Sigmoid colon (tissue), 7 donors: ENCODE measurements around the gene CEP164. TPM values are rescaled to one million over a fixed set of nuclear protein-coding genes. Genes with fewer than 3 reads are reported as not detected.

Experiments used
- DNase-seq: peaks from one replicate; pipeline ENCODE4 v3.0.0-alpha.2; 2019
- H3K27ac ChIP-seq, 4 donors: fragments of 200-600 bp; sonication (generic); one replicate each; pipeline ENCODE4 v1.5.1; 2016 to 2019; ENCODE audit warnings: mild to moderate bottlenecking in 1 of 4
- H3K27me3 ChIP-seq, 3 donors: fragments of 200-600 bp; sonication (generic); one replicate each; pipeline ENCODE4 v1.5.1; 2019; ENCODE audit warnings: mild to moderate bottlenecking in 1 of 3
- H3K36me3 ChIP-seq, 4 donors: fragments of 200-600 bp; sonication (generic); one replicate each; pipeline ENCODE4 v1.5.1; 2016 to 2019
- H3K4me1 ChIP-seq, 4 donors: fragments of 200-600 bp; sonication (generic); one replicate each; pipeline ENCODE4 v1.5.1; 2017 to 2019
- H3K4me3 ChIP-seq, 4 donors: fragments of 200-600 bp; sonication (generic); one replicate each; pipeline ENCODE4 v1.5.1; 2017 to 2019; ENCODE audit warnings: mild to moderate bottlenecking in 2 of 4, moderate library complexity in 1 of 4
- H3K9me3 ChIP-seq, 4 donors: fragments of 200-600 bp in 3 of 4; sonication (generic) in 3 of 4; one replicate each; pipeline versions ENCODE4 v1.5.1 to v1.6.1; 2013 to 2019
- EP300 ChIP-seq, 4 donors: sonication (generic); formaldehyde crosslinking; IDR thresholded peaks; one replicate each; pipeline ENCODE4 v1.6.1; 2017; ENCODE audit warnings: antibody characterized with exemption in 4 of 4
- POLR2A ChIP-seq, 2 donors: fragments of 450-650 bp; IDR thresholded peaks; one replicate each; pipeline ENCODE4 v1.6.1; 2016; ENCODE audit warnings: antibody characterized with exemption in 2 of 2, mild to moderate bottlenecking in 2 of 2, moderate library complexity in 2 of 2
- POLR2AphosphoS5 ChIP-seq, 4 donors: sonication (generic); formaldehyde crosslinking; IDR thresholded peaks; one replicate each; pipeline ENCODE4 v1.6.1; 2017; ENCODE audit warnings: antibody characterized with exemption in 4 of 4
- WGBS, 2 donors: extraction: QIAGEN DNeasy Blood & Tissue Kit; methylation state at CpG; one replicate each; pipeline ENCODE4 v1.1.7; 2013; 5-methylcytosine and 5-hydroxymethylcytosine counted together
- intact Hi-C: fragments of 100-400 bp; cut with DNase I; formaldehyde crosslinking; loops from one replicate; pipeline ENCODE4 v1.15.1; 2023
- polyA plus RNA-seq, 3 donors: library from polyadenylated mRNA; stranded (reverse); fragments of 200-250 nt; gene quantifications; one replicate each; pipeline ENCODE4 v1.2.3, GENCODE V29; 2013
- total RNA-seq, 4 donors: library from RNA; depleted of rRNA; stranded (reverse); fragments of >200 nt; gene quantifications; one replicate each; pipeline ENCODE4 v1.1.0, GENCODE V29; 2016
- TF ChIP-seq, protein P1 (sequence below), 4 experiments: fragments of 450-650 bp in 3 of 4; fragments of 200-600 bp in 1 of 4; IDR thresholded peaks; one replicate each; pipeline ENCODE4 v1.5.1; 2016 to 2019; ENCODE audit warnings: antibody characterized with exemption in 4 of 4, mild to moderate bottlenecking in 3 of 4, moderate library complexity in 2 of 4
- donor health status: healthy with polysubstance abuse.
- donor health status: Bipolar disorder and iron deficiency.
- donor health status: healthy.

Gene CEP164
- total and polyA plus RNA-seq, 7 donors = 1.8 to 40.4 (median 16.3) TPM

DNA sequence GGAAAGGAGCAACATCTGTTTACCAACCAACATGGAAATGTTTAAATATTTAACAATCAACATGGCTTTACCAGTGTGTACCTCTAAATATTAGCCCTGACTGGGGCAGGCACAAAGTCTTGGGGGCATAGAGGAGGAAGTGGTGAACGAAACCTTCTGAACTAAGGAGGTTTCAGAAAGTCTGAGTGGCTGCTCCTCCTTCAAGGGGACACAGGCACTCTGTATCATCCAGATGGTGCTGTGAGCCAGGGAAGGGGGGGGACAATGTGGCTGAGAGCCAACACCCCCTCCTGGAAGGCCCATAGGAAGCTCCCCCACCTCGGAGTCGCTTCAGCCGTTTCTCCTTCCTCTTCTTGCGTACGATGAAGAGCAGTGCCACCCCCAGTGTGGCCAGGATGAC, 107.7 kb downstream of the CEP164 start:
- intact Hi-C loops = no loop called here

GRCh38 chr11:117437041-117437790, 109.6 kb downstream of the CEP164 start:
- Histone ChIP-seq H3K4me1 (no peaks in the 10 kb centered on the region), H3K9me3 (no peaks in the 10 kb centered on the region), H3K27me3 (no peaks in the 10 kb centered on the region), H3K27ac (no peak overlapping the region), H3K36me3 (peaks cover 0 to 21% (median 0%) of the 10 kb centered on the region in 4 donors), H3K4me3 (no peak overlapping the region)
- intact Hi-C loops = no loop called here
- no peak for DNase-seq
- WGBS, 2 donors = 86 to 92% methylated on average over 23 of the region's 23 CpGs
- no peak for TF ChIP-seq EP300 (IDR thresholded peaks at IDR 0.05)
- TF ChIP-seq, protein P1, sequence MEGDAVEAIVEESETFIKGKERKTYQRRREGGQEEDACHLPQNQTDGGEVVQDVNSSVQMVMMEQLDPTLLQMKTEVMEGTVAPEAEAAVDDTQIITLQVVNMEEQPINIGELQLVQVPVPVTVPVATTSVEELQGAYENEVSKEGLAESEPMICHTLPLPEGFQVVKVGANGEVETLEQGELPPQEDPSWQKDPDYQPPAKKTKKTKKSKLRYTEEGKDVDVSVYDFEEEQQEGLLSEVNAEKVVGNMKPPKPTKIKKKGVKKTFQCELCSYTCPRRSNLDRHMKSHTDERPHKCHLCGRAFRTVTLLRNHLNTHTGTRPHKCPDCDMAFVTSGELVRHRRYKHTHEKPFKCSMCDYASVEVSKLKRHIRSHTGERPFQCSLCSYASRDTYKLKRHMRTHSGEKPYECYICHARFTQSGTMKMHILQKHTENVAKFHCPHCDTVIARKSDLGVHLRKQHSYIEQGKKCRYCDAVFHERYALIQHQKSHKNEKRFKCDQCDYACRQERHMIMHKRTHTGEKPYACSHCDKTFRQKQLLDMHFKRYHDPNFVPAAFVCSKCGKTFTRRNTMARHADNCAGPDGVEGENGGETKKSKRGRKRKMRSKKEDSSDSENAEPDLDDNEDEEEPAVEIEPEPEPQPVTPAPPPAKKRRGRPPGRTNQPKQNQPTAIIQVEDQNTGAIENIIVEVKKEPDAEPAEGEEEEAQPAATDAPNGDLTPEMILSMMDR (IDR thresholded peaks at IDR 0.05) = no peak
- no peak for TF ChIP-seq POLR2A (IDR thresholded peaks at IDR 0.05)
- no peak for TF ChIP-seq POLR2AphosphoS5 (IDR thresholded peaks at IDR 0.05)

More for the DNA sequence above, 107.7 kb downstream of the CEP164 start:
- no peaks in the 10 kb centered on the region for H3K4me1 ChIP-seq
- WGBS, 2 donors = 49 to 79% methylated on average over 6 of the region's 6 CpGs
- H3K27me3 ChIP-seq = no peaks in the 10 kb centered on the region
- no peak for TF ChIP-seq POLR2A (IDR thresholded peaks at IDR 0.05)
- no peak for TF ChIP-seq POLR2AphosphoS5 (IDR thresholded peaks at IDR 0.05)
- TF ChIP-seq, protein P1 (IDR thresholded peaks at IDR 0.05) = no peak
- TF ChIP-seq EP300 (IDR thresholded peaks at IDR 0.05) = no peak
- DNase-seq = no peak
- H3K4me3 ChIP-seq = no peak overlapping the region
- H3K27ac ChIP-seq = no peak overlapping the region
- no peaks in the 10 kb centered on the region for H3K9me3 ChIP-seq
- H3K36me3 ChIP-seq = peaks cover 0 to 38% (median 0%) of the 10 kb centered on the region in 4 donors

DNA sequence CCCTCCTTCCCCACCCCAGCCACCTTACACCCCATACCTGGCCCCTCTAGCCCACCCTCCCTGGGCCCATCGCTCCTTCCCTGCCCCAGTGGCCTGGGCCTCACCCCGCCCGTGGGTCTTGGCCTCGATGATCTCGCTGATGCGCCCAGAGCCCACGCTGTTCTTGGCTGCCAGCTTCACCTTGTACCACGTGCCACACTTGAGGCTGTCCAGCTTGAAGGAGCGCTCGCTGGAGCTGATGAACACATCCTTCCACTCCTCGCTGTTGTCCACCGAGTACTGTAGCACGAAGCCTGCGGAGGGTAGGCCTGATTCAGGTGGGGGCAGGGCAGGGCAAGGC, 110.1 kb downstream of the CEP164 start:
- Histone ChIP-seq H3K9me3 (no peaks in the 10 kb centered on the region), H3K4me1 (no peaks in the 10 kb centered on the region), H3K27ac (no peak overlapping the region), H3K27me3 (no peaks in the 10 kb centered on the region), H3K4me3 (no peak overlapping the region), H3K36me3 (peaks cover 0 to 21% (median 0%) of the 10 kb centered on the region in 4 donors)
- intact Hi-C loops = no loop called here
- 90 to 92% methylated on average over 14 of the region's 14 CpGs for WGBS, 2 donors
- DNase-seq = no peak
- TF ChIP-seq, protein P1 (IDR thresholded peaks at IDR 0.05) = no peak
- TF ChIP-seq POLR2AphosphoS5 (IDR thresholded peaks at IDR 0.05) = no peak
- no peak for TF ChIP-seq POLR2A (IDR thresholded peaks at IDR 0.05)

DNA sequence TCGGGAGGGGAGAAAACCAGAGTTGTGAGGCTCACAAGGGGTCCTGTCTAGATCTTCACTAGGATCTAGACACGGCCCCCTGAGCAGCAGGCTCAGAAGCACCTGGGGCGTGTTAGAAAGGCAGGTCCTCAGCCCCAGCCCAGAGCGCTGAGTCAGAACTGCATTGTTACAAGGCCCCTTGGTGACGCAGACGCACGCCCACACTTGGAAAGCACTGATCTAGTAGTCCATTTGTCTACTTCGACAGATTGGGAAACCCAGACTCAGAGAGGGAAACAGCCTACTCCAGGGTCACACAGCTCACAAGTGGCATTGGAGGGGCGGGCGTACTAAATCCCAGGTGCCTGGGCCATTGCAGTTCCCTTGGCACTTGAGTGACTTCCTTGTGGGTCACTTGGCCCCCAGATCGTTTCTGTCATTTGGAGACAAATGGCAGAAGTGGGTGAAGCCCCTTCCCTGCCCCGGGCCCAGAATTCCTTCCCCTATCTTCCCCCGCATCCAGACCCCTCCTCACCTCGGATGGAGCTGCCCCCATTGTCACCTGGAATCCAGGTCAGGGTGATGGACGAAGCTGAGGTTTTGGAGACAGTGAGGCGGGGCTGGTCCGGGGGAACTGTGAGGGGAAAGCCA, 110.8 kb downstream of the CEP164 start:
- H3K27ac ChIP-seq = no peak overlapping the region
- H3K36me3 ChIP-seq = peaks cover 0 to 21% (median 0%) of the 10 kb centered on the region in 4 donors
- DNase-seq = no peak
- no peaks in the 10 kb centered on the region for H3K4me1 ChIP-seq
- 81 to 87% methylated on average over 17 of the region's 17 CpGs for WGBS, 2 donors
- no peak overlapping the region for H3K4me3 ChIP-seq
- TF ChIP-seq, protein P1 (IDR thresholded peaks at IDR 0.05) = no peak
- TF ChIP-seq EP300 (IDR thresholded peaks at IDR 0.05) = no peak
- TF ChIP-seq POLR2A (IDR thresholded peaks at IDR 0.05) = no peak
- no peak for TF ChIP-seq POLR2AphosphoS5 (IDR thresholded peaks at IDR 0.05)
- no peaks in the 10 kb centered on the region for H3K27me3 ChIP-seq
- H3K9me3 ChIP-seq = no peaks in the 10 kb centered on the region
- intact Hi-C loops = no loop called here
